GM21723 (cell line): ENCODE results near the gene TCF19.
"Not testable (repeated sequence)": the region's sequence is repeated elsewhere in the genome, so short reads cannot be mapped to it uniquely, and the experiment has no call there.

ENCODE experiments used
- ATAC-seq: cut with Tn5 transposase; IDR thresholded peaks from one replicate; pipeline ENCODE4 v1.9.1; 2021; ENCODE audit warnings: mild to moderate bottlenecking, moderate library complexity; ENCODE audit not compliant: unreplicated experiment

TCF19 gene

GRCh38 chr6:31178143-31179041, 20.0 kb downstream of the TCF19 start:
- no peak for ATAC-seq

- no peak for ATAC-seq
Measured at GRCh38 chr6:31179042-31179386, 20.6 kb downstream of the TCF19 start.

- no peak for ATAC-seq
Measured at GRCh38 chr6:31179896-31180295, 21.5 kb downstream of the TCF19 start.

GRCh38 chr6:31180500-31180899, 22.1 kb downstream of the TCF19 start:
- no peak for ATAC-seq

- not testable (repeated sequence) for ATAC-seq
Measured at GRCh38 chr6:31183287-31183686, 24.9 kb downstream of the TCF19 start.

GRCh38 chr6:31183859-31184258, 25.5 kb downstream of the TCF19 start:
- not testable (repeated sequence) for ATAC-seq

GRCh38 chr6:31185695-31186051, 27.3 kb downstream of the TCF19 start:
- ATAC-seq: not testable (repeated sequence)

GRCh38 chr6:31186052-31186734, 27.8 kb downstream of the TCF19 start:
- no peak for ATAC-seq

- ATAC-seq: no peak
Measured at GRCh38 chr6:31187780-31188194, 29.4 kb downstream of the TCF19 start.

GRCh38 chr6:31189223-31189622, 30.8 kb downstream of the TCF19 start:
- ATAC-seq: not testable (repeated sequence)

GRCh38 chr6:31190488-31190887, 32.1 kb downstream of the TCF19 start:
- ATAC-seq: peak; percentile 69

GRCh38 chr6:31192431-31193105, 34.2 kb downstream of the TCF19 start:
- ATAC-seq: not testable (repeated sequence)

- no peak for ATAC-seq
Measured at GRCh38 chr6:31193206-31193605, 34.8 kb downstream of the TCF19 start.

- no peak for ATAC-seq
Measured at GRCh38 chr6:31194061-31194834, 35.9 kb downstream of the TCF19 start.

GRCh38 chr6:31195308-31195979, 37.1 kb downstream of the TCF19 start:
- ATAC-seq: not testable (repeated sequence)

- not testable (repeated sequence) for ATAC-seq
Measured at GRCh38 chr6:31196251-31197022, 38.0 kb downstream of the TCF19 start.

GRCh38 chr6:31197559-31198305, 39.3 kb downstream of the TCF19 start:
- peak; percentile 60 for ATAC-seq

GRCh38 chr6:31199105-31199452, 40.7 kb downstream of the TCF19 start:
- ATAC-seq: not testable (repeated sequence)
